HG02885 (cell line): ENCODE measurements around the gene AGO3.
"Not testable (repeated sequence)": the region's sequence is repeated elsewhere in the genome, so short reads cannot be mapped to it uniquely, and the experiment has no call there.

Experiments
- ATAC-seq: cut with Tn5 transposase; IDR thresholded peaks from one replicate; pipeline ENCODE4 v1.9.1; 2021; ENCODE audit warnings: mild to moderate bottlenecking; ENCODE audit not compliant: unreplicated experiment, poor library complexity

The AGO3 gene

GRCh38 chr1:35988237-35988636 lies 57.3 kb downstream of the AGO3 start:
- no peak for ATAC-seq

GRCh38 chr1:36006941-36007500 lies 76.1 kb downstream of the AGO3 start:
- ATAC-seq = no peak

GRCh38 chr1:36007741-36008140 lies 76.8 kb downstream of the AGO3 start:
- ATAC-seq = no peak

GRCh38 chr1:36008546-36009197 lies 77.8 kb downstream of the AGO3 start:
- ATAC-seq = no peak

GRCh38 chr1:36014722-36015220 lies 83.9 kb downstream of the AGO3 start:
- no peak for ATAC-seq

GRCh38 chr1:36016686-36017085 lies 85.8 kb downstream of the AGO3 start:
- no peak for ATAC-seq

- ATAC-seq = no peak
Observed at GRCh38 chr1:36023098-36023769, 92.3 kb downstream of the AGO3 start.

- ATAC-seq = not testable (repeated sequence)
Observed at GRCh38 chr1:36024024-36024423, 93.1 kb downstream of the AGO3 start.

- ATAC-seq = no peak
Observed at GRCh38 chr1:36024847-36025246, 93.9 kb downstream of the AGO3 start.

GRCh38 chr1:36027766-36028165 lies 96.9 kb downstream of the AGO3 start:
- no peak for ATAC-seq

- ATAC-seq = no peak
Observed at GRCh38 chr1:36031441-36031840, 100.5 kb downstream of the AGO3 start.

GRCh38 chr1:36034692-36035091 lies 103.8 kb downstream of the AGO3 start:
- no peak for ATAC-seq

GRCh38 chr1:36035154-36035553 lies 104.2 kb downstream of the AGO3 start:
- ATAC-seq = no peak

- no peak for ATAC-seq
Observed at GRCh38 chr1:36040238-36040637, 109.3 kb downstream of the AGO3 start.

GRCh38 chr1:36051821-36052220 lies 120.9 kb downstream of the AGO3 start:
- no peak for ATAC-seq

- ATAC-seq = no peak
Observed at GRCh38 chr1:36053978-36054377, 123.1 kb downstream of the AGO3 start.

- no peak for ATAC-seq
Observed at GRCh38 chr1:36055706-36056105, 124.8 kb downstream of the AGO3 start.

- ATAC-seq = no peak
Observed at GRCh38 chr1:36062315-36062714, 131.4 kb downstream of the AGO3 start.

GRCh38 chr1:36067871-36068270 lies 137.0 kb downstream of the AGO3 start:
- no peak for ATAC-seq

GRCh38 chr1:36068866-36069265 lies 138.0 kb downstream of the AGO3 start:
- no peak for ATAC-seq

- no peak for ATAC-seq
Observed at GRCh38 chr1:36070349-36070748, 139.4 kb downstream of the AGO3 start.
